Heart right ventricle (tissue), 16 donors: ENCODE measurements around the gene EFHD1. TPM values are rescaled to one million over a fixed set of nuclear protein-coding genes. Genes with fewer than 3 reads are reported as not detected.

ENCODE experiments used
- ATAC-seq, 8 donors: fragments of 200-7000 bp; cut with Tn5 transposase; one replicate each; pipeline ENCODE4 v1.9.1; 2020; ENCODE audit warnings: mild to moderate bottlenecking in 8 of 8, moderate library complexity in 8 of 8, moderate number of reproducible peaks in 1 of 8
- DNase-seq, 2 donors: peaks; one replicate each; pipeline ENCODE4 v3.0.0-alpha.2; 2020
- H3K27ac ChIP-seq, 10 donors: fragments of 200-600 bp; sonication (generic) in 2 of 10; one replicate each; pipeline versions ENCODE4 v1.5.0 to v1.8.0; 2020 to 2022; ENCODE audit warnings: mild to moderate bottlenecking in 3 of 10
- H3K27me3 ChIP-seq, 7 donors: fragments of 200-600 bp; one replicate each; pipeline ENCODE4 v1.8.0; 2021 to 2022; ENCODE audit warnings: mild to moderate bottlenecking in 2 of 7
- H3K36me3 ChIP-seq, 9 donors: fragments of 200-600 bp; sonication (generic) in 1 of 9; one replicate each; pipeline versions ENCODE4 v1.5.0 to v1.8.0; 2020 to 2022; ENCODE audit warnings: mild to moderate bottlenecking in 2 of 9
- H3K4me1 ChIP-seq, 9 donors: fragments of 200-600 bp; sonication (generic) in 1 of 9; one replicate each; pipeline versions ENCODE4 v1.5.0 to v1.8.0; 2020 to 2022; ENCODE audit warnings: mild to moderate bottlenecking in 4 of 9
- H3K4me3 ChIP-seq, 10 donors: fragments of 200-600 bp; sonication (generic) in 2 of 10; one replicate each; pipeline versions ENCODE4 v1.5.0 to v1.8.0; 2020 to 2022; ENCODE audit warnings: mild to moderate bottlenecking in 7 of 10, moderate library complexity in 2 of 10
- H3K9me3 ChIP-seq, 11 donors: fragments of 200-600 bp in 10 of 11; sonication (generic) in 2 of 11; one replicate each; pipeline versions ENCODE4 v1.5.0 to v1.8.0; 2013 to 2022; ENCODE audit warnings: mild to moderate bottlenecking in 2 of 11, control low read depth in 1 of 11, moderate library complexity in 1 of 11
- CTCF ChIP-seq, 9 donors: fragments of 200-600 bp; sonication (generic) in 2 of 9; IDR thresholded peaks; one replicate each; pipeline versions ENCODE4 v1.5.0 to v1.8.0; 2021 to 2022; ENCODE audit warnings: antibody characterized with exemption in 9 of 9, mild to moderate bottlenecking in 5 of 9, moderate library complexity in 1 of 9
- WGBS, 2 donors: extraction: QIAGEN DNeasy Blood & Tissue Kit; methylation state at CpG; one replicate each; pipeline ENCODE4 v1.1.7; 2013; ENCODE audit warnings: inconsistent platforms in 1 of 2; 5-methylcytosine and 5-hydroxymethylcytosine counted together
- intact Hi-C, 10 donors: fragments of 100-400 bp; cut with DNase I; formaldehyde crosslinking; loops; one replicate each; pipeline versions ENCODE4 v1.11.1 to v1.14.2; 2022
- polyA plus RNA-seq, 2 donors: library from polyadenylated mRNA; stranded (reverse); fragments of 200-250 nt; gene quantifications; one replicate each; pipeline ENCODE4 v1.2.3, GENCODE V29; 2013
- total RNA-seq, 10 donors: library from RNA; stranded (reverse); fragmentation: NEBNext Ultra II Directional in 3 of 10; extraction: Animal tissue kit (Norgen Biotek cat#: 25700) in 3 of 10; gene quantifications; one replicate each; pipeline versions ENCODE4 v1.2.1 to v1.2.4, GENCODE V29; 2021 to 2023
- donor health status: Arrhythmogenic right ventricular cardiomyopathy.
- donor health status: ischemic (EF 13 %, LVEDD 7.1; RV severe dilation, severe dysfunction).
- donor health status: healthy with polysubstance abuse.
- donor health status: DM: no; HTN: yes; CAD: no.
- donor health status: DM: no; HTN: no; CAD: no.
- donor health status: ischemic (EF 25% LVEDD 6.9; RV normal size, moderate dysfunction).
- donor health status: ischemic (EF 25% LVEDD 5.7; RV mildly dilated, moderate dysfunction).
- donor health status: healthy.
- donor health status: DM: yes; HTN: yes; CAD: no.
- donor health status: Ischemic cardiomyopathy.
- donor health status: ischemic (EF 35%, LVEDD 5.7; RV mildly dilated, moderate dysfunction).
- donor health status: nonischemic (EF 11% LVEDD 7.7; RV severe dilation, severe dysfunction).
- donor health status: DM: yes; HTN: yes; CAD: no.
- donor health status: PGD.
- donor health status: ischemic (EF 29% LVEDD 5.4; RV normal size, mild dysfunction).
- donor health status: nonischemic (EF 23%, LVEDD 6.1; RV moderate dilation, normal function).

Gene EFHD1
- total and polyA plus RNA-seq, 12 donors: 8.1 to 36.2 (median 19.5) TPM

DNA sequence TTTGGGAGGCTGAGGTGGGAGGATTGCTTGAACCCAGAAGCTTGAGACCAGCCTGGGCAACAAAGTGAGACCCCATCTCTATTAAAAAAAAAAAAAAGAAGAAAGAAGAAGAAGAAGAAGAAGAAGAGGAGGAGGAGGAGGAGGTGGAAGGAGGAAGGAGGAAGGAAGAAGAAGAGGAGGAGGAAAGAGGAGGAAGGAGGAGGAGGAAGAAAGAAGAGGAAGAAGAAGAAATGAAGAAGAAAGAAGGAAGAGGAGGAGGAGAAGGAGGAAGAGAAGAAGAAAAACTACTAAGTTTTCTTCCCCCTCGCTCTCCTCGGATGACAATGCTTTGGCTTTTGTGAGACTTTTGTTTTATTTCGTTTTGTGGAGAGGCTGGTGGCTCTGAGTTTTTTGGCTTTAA, 30.1 kb upstream of the EFHD1 start:
- peaks cover 0 to 13% (median 0%) of the 10 kb centered on the region in 9 donors for H3K4me1 ChIP-seq
- no peak overlapping the region for H3K27ac ChIP-seq
- no peaks in the 10 kb centered on the region for H3K36me3 ChIP-seq
- no peak for ATAC-seq
- 72 to 87% methylated on average over 3 of the region's 3 CpGs for WGBS, 2 donors
- intact Hi-C loops: loop anchor here in 4 of 10 donors (5.0 to 10.0 kb wide), 2 partner anchors 649 to 652 kb away; partner anchors contain the start of gene ATG16L1 (in 4 of the 4)
- H3K27me3 ChIP-seq: no peaks in the 10 kb centered on the region
- no peaks in the 10 kb centered on the region for H3K9me3 ChIP-seq
- H3K4me3 ChIP-seq: no peak overlapping the region
- no peak for TF ChIP-seq CTCF (IDR thresholded peaks at IDR 0.05)
- DNase-seq: no peak

DNA sequence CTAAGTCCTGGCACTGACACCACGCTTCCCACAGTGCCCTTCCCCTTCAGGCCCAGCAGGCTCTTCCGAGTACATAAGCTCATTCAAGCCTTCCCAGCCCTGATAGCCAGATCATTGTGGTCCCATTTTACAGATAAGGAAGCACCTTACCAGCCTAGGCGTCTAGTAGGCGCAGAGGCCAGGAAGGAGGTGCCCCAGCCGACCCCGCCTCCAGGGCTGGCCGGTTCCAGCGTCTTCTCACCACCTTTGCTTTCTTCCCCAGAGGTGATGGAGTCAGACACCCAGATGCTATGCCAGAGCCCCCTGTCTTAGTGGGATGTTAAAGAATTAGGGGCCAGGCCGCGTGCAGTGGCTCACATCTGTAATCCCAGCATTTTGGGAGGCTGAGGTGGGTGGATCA, 28.9 kb upstream of the EFHD1 start:
- Histone ChIP-seq H3K36me3 (no peaks in the 10 kb centered on the region), H3K27me3 (no peaks in the 10 kb centered on the region), H3K9me3 (no peaks in the 10 kb centered on the region), H3K4me1 (peaks cover 0 to 13% (median 0%) of the 10 kb centered on the region in 9 donors), H3K4me3 (no peak overlapping the region), H3K27ac (no peak overlapping the region)
- DNase-seq (no peak), ATAC-seq (no peak)
- intact Hi-C loops: loop anchor here in 4 of 10 donors (5.0 to 10.0 kb wide), 2 partner anchors 648 to 650 kb away; partner anchors contain the start of gene ATG16L1 (in 4 of the 4)
- TF ChIP-seq CTCF (IDR thresholded peaks at IDR 0.05): no peak
- WGBS, 2 donors: 83 to 94% methylated on average over 10 of the region's 10 CpGs

GRCh38 chr2:232607011-232607410, 26.4 kb upstream of the EFHD1 start:
- Histone ChIP-seq H3K9me3 (no peaks in the 10 kb centered on the region), H3K36me3 (no peaks in the 10 kb centered on the region), H3K4me3 (no peak overlapping the region), H3K4me1 (peaks cover 0 to 13% (median 0%) of the 10 kb centered on the region in 9 donors), H3K27ac (no peak overlapping the region), H3K27me3 (no peaks in the 10 kb centered on the region)
- TF ChIP-seq CTCF (IDR thresholded peaks at IDR 0.05): no peak
- no peak for DNase-seq
- no peak for ATAC-seq
- intact Hi-C loops: loop anchor here in 6 of 10 donors (2.0 to 10.0 kb wide), 6 partner anchors 60 to 648 kb away; partner anchors contain the start of gene ATG16L1 (in 5 of the 6)
- 92 to 93% methylated on average over 17 of the region's 17 CpGs for WGBS, 2 donors

GRCh38 chr2:232609607-232610006, 23.8 kb upstream of the EFHD1 start:
- TF ChIP-seq CTCF (IDR thresholded peaks at IDR 0.05): no peak
- Histone ChIP-seq H3K9me3 (no peaks in the 10 kb centered on the region), H3K27ac (no peak overlapping the region), H3K27me3 (no peaks in the 10 kb centered on the region), H3K36me3 (no peaks in the 10 kb centered on the region), H3K4me1 (peaks cover 0 to 13% (median 0%) of the 10 kb centered on the region in 9 donors), H3K4me3 (no peak overlapping the region)
- intact Hi-C loops: loop anchor here in 7 of 10 donors (2.0 to 10.0 kb wide), 6 partner anchors 58 to 645 kb away; partner anchors contain the start of gene ATG16L1 (in 6 of the 7)
- DNase-seq (no peak), ATAC-seq (no peak)
- 84 to 89% methylated on average over 8 of the region's 8 CpGs for WGBS, 2 donors
